Measurements from ENCODE around the gene EGR4.

DNA sequence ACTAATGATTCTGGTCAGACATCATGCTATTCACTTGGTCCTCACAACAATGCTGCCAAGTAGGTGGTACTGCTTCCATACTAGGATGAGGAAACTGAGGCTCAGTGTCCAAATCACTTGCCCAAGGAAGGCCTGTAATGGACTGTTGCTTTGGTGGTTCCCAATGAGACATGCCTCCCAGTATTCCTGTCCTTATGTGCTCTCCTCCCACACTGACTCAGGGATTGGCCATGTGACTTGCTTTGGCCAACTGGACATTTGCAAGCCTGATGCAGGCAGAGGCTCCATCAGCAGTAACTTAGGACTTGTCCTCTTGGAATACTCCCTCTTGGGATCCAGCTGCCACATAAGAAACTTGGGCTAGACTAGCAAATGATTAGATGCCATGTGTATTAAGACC is 12.1 kb downstream of the EGR4 start:
- TF ChIP-seq, protein P1, sequence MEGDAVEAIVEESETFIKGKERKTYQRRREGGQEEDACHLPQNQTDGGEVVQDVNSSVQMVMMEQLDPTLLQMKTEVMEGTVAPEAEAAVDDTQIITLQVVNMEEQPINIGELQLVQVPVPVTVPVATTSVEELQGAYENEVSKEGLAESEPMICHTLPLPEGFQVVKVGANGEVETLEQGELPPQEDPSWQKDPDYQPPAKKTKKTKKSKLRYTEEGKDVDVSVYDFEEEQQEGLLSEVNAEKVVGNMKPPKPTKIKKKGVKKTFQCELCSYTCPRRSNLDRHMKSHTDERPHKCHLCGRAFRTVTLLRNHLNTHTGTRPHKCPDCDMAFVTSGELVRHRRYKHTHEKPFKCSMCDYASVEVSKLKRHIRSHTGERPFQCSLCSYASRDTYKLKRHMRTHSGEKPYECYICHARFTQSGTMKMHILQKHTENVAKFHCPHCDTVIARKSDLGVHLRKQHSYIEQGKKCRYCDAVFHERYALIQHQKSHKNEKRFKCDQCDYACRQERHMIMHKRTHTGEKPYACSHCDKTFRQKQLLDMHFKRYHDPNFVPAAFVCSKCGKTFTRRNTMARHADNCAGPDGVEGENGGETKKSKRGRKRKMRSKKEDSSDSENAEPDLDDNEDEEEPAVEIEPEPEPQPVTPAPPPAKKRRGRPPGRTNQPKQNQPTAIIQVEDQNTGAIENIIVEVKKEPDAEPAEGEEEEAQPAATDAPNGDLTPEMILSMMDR (IDR thresholded peaks at IDR 0.05): no peak
- no peak for TF ChIP-seq EP300 (IDR thresholded peaks at IDR 0.05)

Data from tibial nerve (tissue), 4 donors.